Fibroblast of skin of right quadriceps (primary cell): ENCODE data around the gene TCAP.
A peak's percentile ranks its signal among the peaks of the same experiment; 100 is the strongest.

Source experiments
- DNase-seq: peaks from one replicate; pipeline ENCODE4 v3.0.0-alpha.2; 2013

Gene TCAP

DNA sequence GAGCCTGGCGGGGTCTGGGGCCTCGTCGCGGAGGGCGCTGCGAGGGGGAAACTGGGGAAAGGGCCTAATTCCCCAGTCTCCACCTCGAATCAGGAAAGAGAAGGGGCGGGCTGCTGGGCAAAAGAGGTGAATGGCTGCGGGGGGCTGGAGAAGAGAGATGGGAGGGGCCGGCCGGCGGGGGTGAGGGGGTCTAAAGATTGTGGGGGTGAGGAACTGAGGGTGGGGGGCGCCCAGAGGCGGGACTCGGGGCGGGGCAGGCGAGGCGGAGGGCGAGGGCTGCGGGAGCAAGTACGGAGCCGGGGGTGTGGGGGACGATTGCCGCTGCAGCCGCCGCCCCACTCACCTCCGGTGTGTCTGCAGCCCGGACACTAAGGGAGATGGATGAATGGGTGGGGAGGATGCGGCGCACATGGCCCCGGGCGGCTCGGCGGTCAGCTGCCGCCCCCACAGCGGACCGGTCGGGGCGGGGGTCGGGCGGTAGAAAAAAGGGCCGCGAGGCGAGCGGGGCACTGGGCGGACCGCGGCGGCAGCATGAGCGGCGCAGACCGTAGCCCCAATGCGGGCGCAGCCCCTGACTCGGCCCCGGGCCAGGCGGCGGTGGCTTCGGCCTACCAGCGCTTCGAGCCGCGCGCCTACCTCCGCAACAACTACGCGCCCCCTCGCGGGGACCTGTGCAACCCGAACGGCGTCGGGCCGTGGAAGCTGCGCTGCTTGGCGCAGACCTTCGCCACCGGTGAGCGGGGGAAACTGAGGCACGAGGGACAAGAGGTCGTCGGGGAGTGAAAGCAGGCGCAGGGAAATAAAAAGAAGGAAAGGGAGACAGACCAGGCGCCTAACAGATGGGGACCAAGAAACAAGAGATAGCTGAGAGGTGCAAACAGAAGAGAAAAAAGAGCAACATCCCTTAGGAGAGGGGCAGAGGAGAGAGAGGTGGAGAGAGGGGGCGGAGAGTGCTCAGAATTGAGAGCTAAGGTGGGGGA, 3.1 kb downstream of the TCAP start, which contains the start of gene PNMT:
TSS of gene PNMT (plus strand) at position 509 of the 980 bp plus-strand sequence. CDS start at position 532, 23 bp downstream.
- peak; percentile 45 for DNase-seq

DNA sequence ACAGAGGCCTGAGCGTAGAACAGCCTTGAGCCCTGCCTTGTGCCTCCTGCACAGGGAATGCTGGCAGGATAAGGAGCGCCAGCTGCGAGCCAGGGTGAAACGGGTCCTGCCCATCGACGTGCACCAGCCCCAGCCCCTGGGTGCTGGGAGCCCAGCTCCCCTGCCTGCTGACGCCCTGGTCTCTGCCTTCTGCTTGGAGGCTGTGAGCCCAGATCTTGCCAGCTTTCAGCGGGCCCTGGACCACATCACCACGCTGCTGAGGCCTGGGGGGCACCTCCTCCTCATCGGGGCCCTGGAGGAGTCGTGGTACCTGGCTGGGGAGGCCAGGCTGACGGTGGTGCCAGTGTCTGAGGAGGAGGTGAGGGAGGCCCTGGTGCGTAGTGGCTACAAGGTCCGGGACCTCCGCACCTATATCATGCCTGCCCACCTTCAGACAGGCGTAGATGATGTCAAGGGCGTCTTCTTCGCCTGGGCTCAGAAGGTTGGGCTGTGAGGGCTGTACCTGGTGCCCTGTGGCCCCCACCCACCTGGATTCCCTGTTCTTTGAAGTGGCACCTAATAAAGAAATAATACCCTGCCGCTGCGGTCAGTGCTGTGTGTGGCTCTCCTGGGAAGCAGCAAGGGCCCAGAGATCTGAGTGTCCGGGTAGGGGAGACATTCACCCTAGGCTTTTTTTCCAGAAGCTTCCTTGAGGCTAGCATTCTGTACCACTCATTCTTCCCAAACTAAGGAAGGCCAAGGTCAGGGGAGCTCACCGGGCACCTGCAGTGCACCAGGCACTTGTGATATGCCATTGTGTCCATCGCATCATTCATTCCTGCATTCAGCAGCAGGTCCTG, 5.0 kb downstream of the TCAP start:
- no peak for DNase-seq

DNA sequence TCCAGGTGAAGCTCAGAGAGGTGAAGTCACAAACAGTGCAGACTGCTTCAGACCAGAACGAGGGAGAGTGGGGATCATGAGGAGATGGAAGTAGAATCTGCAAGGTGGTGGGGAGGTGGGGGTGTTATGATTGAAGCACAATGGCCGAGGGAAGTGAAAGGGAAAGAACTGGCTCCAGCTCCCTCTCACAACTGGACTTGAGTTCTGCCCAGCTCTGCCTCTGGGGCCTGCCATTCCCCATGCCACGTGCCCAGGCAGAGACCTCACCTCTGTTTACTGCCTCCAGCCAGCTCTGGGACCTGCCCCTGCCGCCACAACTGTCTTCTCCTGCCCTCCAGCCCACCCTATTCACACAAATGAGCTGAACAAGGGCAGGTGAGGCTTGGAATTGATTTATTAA, 5.6 kb downstream of the TCAP start:
- no peak for DNase-seq

DNA sequence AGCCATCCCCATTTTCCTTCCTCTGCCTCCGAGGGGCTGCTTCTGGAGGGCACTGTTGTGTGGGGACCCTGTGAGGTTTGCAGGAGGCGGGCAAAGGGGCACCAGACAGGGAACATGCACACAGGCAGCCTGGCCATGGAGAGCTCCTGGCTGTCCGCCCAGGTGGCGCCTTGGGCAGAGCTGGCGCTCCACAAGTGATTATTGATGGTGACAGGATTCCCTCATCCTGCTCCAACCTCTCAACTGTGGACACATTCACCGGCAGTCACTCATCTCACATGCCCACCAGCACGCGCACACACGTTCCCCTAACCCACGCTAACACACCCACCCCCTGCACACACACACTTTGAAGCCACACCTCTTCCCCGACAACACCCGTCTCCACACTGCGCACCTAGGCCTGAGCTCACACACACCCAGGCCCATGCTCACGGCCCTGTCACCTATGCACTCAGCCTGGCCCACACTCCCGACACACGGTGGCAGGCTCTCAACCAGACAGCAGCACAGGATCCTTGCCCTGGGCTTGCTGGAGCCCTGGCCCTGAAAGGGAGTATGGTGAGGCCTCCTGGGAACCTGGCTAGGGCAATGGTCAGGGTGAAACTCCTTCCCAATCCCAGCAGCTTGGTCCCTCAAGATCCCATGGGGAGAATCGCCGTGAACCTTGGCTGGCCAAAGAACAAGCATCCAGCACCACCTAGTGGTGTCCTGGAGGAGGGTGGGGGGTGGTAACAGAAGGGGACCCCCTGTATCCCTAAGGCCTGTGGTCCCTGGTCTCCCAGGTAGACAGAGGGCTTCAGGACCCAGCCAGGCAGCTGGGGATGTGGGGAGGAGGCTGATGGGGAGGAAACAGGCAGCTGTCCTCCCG, 6.7 kb downstream of the TCAP start:
- DNase-seq: peak; percentile 26

DNA sequence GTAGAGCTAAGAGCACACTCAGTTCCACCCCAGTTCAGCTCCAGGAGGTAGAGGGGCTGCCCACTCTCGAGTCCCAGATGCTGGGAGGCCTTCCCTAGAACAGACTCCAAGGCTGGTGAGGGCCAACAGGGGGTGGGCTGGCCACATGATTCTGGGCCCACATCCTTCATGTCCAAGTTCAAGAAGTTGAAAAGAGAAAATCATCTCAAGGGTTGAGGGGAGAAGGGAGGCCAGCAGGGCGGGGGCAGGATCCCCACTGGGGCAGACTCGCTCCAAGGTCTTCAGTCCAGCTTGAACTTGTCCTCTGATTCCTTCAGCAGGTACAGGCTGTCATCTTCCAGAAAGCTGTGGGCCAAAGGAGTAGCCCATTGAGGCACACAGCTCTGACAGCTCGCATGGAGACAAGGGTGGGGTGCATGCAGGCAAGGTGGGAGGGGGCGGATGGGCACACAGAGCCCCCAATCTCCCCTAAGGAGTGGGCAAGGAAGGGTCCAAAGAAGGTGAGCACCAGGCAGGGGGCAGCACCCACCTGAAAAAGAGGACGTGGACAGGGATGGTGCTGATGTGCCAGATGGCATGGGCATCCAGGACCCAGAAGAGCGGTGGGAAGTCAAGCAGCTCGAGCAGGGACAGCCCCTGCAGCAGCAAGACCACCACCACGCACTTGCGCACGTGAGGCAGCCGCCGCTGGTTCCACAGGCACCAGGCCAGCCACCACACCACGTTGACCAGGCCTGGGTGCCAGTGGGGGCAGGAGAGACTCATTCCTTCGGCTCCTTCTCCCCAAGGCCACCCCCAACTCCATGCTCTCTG, 7.6 kb downstream of the TCAP start:
- no peak for DNase-seq

DNA sequence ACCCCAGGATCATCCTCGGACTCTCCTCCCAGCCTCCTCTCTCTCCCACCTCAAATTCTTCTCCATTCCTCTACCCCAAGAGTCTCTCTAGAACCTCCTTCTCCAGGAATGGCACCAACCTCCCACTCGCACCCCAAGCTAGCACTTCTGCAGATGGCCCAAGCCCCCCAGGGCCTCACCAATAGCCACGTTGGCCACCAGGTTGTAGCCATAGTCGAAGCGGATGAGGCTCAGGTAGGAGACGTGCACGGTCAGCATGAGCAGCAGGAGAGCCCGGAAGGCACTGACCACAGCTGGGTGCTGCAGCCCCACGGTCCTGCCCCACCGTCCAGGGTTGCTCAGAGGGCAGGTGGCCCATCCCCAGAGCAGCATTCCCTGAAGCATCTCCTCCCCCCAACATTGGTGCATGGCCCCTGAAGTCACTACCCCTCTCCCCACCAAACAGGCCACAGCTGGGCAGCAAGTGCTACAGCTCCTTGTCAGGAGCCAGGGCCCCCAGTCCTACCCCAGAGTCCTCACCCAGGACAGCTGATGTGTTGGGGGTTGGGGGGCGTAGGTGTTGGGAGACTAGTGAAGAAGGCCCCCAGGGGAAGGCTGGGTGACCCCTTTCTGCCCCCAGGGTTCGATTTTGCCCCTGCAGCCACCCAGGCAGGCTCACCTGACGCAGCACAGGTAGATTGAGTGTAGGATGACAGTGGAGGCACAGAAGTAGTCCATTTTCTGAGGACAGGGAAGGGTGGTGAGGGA, 8.4 kb downstream of the TCAP start:
- DNase-seq: no peak

DNA sequence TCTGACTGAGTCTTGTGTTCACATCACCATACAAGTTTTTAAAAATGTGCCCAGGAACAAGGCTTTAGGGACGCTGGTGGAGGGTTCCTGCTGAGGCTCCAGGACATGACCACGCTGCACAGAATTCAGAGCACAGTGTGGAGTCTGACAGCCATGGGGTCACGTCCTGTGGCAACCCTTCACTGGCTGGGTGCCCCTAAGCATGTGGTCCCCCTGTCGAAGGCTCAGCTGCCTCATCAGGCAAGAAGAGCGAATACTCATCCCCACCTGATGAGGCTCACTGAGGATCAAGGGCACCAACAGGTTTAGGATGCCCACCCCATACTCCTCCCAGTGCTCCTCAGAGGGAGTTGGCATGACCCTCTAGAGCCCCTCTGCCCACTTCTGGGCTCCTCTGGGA, 9.0 kb downstream of the TCAP start:
- no peak for DNase-seq

DNA sequence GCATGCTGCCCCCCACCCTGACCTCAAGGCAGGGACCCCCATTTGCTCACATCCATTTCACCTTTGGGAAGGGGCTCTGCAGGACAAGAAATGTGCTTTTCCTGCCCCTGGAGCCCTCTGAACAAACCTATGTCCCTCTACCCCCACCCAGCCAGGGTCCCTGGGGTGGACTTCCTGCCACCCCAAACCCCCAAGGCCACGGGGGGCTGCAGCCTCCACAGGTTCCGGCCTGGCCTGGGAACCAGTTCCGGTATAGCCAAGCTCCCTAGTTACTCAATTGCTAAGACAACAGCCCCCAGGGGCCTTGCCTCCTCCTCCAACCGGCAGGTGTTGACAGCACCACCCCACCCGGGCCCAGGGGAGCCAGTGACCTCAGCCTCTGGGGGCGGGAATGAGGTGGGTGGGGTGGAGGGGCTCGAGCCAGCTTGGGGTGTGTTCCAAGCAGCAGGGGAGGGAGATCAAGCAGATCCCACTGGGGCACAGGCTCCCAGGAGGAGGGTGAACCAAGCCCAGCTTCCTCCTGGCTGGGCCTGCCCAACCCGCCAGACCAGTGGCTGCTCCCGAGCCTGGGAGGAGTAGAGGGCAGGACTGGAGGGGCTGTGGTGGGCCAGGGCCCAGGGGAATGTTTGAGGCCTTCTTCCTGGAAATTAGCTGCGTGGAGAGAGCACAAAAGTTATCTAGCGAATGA, 9.7 kb downstream of the TCAP start:
- no peak for DNase-seq

DNA sequence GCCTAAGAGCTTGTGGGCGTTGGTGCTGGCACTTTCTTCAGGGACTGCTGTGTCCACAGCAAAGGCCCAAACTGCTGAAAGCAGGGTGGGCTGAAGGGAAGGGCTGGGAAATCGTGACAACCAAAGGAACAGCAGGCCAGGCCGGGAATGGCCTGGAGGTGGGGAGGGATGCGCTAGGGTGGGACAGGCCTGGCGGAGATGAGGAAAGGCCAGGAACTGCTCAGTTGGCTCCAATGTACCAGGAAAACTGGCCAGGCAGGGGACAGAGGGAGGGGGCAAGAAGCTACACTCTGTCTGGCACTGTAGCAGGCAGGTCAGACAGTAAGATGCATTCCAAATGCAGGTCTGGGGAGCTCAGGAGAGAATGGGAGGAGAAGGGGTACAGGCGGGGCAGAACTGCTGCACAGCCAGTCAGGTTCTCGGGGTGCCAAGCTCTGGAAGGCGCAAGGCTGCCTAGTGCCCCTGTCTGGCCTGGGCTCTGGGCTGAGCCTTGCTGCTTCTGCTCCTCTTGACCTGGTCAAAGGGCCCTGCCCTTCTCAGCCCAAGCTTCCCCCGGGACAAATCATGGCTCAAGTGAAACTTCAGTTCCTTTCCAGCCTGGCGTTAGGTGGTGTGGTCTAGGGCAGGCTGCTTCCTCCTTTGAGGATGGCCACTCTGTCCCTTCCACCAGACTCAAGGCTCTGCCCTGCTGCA, 10.4 kb downstream of the TCAP start:
- no peak for DNase-seq

DNA sequence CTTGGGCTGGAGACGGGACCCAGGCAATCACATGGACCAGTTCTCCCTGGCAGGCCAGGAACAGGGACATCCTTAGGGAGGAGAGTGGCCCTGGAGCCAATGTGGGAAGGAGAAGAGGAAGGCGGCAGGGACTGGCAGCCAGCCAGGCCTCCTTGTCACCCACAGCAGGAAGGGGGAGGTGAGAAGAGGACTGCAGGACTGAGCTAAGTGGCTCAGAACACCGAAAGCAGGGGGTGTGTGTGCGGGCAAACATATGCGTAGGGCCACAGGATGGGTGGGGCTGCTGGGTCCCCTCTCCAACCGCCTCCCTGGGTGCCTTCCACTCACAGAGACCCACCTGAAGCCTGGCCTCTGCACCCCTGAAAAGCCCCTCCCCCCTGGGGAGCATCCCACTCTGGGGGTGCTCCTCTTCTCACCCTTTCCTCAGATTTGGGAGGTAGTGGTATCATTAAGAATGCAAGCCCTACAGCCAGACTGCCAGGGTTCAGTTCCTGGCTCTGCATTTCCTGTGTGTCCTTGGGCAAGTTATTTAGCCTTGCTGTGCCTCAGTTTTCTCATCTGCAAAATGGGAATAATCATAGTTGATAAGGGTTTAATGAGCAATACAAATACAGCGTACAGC, 11.2 kb downstream of the TCAP start:
- peak; percentile 25 for DNase-seq

DNA sequence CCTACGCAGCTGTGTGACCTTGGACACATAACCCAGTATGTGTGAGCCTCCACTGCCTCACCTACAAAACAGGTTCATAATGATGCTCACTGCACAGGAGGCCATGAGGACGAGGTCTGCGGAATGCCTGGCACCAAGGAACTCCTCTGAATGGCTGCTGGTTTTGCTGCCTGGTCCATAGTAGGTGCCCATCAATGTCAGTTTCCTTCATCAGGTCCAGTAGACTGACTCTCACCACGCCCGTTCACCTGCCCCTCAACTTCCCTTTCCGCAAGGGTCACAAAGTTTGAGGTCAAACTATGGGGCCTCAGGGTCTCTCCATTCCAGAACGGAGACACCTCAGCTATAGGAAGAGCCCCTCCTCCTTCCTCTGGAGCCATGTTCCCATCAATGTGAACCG, 11.9 kb downstream of the TCAP start:
- no peak for DNase-seq

DNA sequence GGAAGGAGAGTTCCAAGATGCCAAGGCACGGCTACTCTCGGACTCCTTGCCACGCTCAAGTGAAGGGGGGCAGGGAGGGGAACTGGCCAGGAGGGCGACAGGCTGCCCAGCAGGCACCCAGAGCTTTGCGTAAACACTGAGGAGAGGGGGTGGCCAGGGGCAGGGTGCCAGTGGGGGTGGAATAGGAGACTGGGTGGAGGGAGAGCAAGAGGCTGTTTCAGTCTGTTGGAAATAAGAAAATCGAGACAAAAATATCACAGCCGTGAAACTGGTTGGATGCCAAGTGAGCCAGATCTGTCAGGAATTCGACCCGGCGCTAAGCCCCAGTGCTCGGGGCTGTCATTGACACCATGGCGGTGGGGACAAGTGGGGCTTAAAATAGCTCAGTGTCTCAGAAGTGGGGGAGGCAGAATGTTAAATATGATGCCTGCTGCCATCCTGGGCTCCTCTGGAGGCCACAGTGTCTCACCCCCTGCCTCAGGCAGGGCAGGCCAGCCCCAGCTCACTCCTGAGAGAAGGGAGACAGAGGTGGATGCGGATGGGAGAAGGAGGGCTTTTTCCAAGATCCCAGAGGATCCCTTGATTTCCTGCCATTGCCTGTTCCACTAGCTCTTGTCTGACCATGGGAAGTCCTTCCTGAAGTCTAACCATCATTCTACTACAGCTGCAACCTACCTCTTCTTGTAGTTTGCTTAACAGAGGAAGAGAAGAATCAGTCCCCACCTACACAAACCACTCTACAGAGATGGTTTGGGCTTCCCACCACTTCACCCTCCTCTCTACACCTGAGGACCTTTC, 12.6 kb downstream of the TCAP start:
- DNase-seq: peak; percentile 31

DNA sequence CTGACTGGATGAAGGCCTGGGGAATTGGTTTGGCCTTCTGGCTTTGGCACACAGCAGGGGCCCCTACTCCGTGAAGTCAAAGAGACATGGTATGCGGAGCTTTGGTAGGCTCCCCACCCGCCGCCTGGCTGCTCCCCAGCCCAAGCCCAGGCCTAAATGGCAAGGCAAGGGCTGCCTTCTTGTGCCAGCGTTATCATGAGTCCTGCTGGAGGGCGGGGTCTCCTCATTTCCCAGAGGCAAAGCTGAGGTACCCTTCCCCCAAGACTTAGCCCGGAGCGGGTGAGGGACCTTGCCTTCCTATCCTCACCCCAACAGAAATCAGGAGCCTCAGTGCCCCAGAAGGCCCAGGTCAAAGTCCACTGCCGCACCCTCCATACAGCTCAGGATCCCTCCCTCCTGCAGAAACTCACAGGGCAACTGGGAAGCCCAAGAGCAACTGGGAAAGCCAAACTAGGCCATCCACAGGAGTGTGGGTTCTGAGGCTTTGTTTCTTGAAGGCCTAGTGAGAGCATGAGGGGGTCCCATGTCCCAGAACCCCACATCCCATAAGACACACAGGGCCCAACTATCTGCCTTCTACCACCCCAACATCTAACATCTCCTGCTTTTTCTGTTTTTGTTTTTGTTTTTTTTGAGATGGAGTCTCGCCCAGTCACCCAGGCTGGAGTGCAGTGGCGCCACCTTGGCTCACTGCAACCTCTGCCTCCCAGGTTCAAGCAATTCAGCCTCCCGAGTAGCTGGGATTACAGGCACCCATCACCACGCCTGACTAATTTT, 13.4 kb downstream of the TCAP start:
- no peak for DNase-seq

DNA sequence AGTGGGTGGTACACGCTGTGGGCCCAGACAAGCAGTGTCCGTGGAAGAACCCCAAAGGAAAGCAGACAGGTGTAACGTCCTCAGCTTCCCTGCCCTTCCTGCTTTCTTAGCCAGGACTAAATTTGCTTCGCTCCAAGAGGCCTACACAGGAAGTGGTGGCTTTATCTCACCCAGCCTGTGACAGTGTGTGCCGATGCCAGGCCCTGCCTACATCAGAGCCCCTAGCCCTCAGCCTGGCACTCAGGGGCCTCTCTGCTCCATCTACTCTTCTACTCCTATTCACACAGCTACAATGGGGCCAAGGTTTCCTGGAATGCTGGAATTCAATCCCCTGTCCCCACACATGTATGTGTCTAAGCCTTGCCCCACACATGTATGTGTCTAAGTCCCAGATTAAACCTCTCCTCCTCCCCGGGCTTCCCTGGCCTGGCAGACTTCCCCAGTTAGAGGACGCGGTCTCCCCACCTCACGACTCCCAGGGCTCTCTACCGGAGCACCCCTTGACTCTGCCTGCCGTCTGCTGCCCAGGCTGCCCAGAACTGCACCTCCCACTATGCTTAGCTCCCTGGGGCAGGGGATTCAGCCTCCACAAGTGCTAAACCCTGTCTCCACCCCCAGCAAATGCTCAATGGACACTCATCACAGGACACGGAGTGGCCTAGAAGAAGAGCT, 14.5 kb downstream of the TCAP start:
- no peak for DNase-seq

DNA sequence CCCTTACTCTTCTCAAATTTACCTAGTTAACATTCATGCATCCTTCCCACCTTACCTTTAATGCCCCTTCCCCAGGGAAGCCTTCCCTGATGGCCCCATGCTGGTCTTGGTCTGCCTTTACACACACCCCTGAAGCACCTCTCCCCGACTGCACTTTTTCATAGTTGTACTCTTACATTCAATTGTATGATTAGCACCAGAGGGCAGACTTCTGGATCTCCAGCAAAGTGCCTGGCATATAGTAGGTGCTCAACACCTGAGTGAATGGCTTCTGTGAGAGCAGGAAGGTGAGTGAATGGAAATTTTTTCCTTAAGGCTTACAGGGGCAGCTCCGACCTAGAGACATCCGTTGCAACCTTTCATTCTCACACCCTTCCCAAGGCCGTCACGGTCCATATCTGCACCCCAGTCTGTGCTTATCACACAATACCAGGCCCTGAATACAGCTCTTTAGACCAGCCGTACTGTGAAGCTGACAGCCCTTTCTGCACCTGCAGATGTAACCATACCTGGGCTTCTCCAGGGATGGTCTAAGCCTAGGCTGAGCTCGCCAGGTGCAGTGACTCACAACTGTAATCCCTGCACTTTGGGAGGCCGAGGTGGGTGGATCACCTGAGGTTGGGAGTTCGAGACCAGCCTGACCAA, 18.3 kb downstream of the TCAP start:
- DNase-seq: no peak

DNA sequence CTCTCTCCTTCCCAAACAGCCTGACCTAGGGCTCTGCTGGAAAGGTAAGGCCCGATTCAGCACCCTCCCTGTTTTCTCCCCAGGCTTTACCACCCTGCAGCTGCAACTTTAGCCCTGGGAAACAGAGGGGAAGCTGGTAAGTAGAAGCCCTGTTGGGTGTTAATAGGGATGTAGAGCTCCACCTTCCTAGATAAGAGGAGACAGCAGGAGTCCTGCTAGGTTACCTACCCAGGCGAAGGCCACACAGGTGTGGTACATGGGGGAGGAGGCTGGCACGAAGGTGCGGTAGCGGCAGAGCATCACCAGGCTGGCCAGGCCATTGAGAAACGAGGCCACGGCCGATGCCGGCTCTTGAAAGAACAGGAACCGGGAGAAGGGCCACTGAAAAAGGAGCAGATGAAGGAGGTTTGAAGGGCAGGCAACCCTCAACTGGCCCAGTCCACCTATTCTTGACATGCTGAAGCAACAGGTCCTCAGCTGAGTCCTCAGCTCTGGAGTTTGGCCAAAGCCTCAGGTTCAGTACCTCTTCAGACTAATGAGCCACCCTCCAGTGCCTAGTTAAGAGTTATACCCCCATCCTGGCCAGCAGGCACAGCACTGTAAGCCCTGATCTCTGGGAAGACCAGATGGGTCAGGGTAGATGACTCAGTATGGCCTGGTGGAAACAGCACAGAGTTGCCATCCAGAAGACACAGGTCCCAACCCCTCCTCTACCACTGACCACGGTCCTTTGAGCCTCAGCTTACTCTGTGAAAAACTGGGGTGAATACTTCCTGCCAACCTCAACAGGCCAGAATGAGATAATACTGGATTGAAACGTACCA, 19.4 kb downstream of the TCAP start:
- no peak for DNase-seq
